Ovary (tissue), 9 donors: ENCODE measurements around the gene CACNA1S. TPM values are rescaled to one million over a fixed set of nuclear protein-coding genes. Genes with fewer than 3 reads are reported as not detected.

ENCODE experiments used
- DNase-seq, 5 donors: peaks; one replicate each; pipeline ENCODE4 v3.0.0-alpha.2; 2019 to 2020
- H3K27ac ChIP-seq, 2 donors: fragments of 200-600 bp; one replicate each; pipeline versions ENCODE4 v1.5.1 to v1.8.0; 2019 to 2022
- H3K27me3 ChIP-seq: fragments of 200-600 bp; one replicate; pipeline ENCODE4 v1.8.0; 2022
- H3K36me3 ChIP-seq: fragments of 200-600 bp; sonication (generic); one replicate; pipeline ENCODE4 v1.5.1; 2019
- H3K4me1 ChIP-seq: one replicate; pipeline ENCODE4 v1.8.1; 2013; ENCODE audit warnings: mild to moderate bottlenecking, moderate library complexity; ENCODE audit not compliant: insufficient read depth
- H3K4me3 ChIP-seq: fragments of 200-600 bp; sonication (generic); one replicate; pipeline ENCODE4 v1.5.1; 2017
- H3K9me3 ChIP-seq, 2 donors: fragments of 200-600 bp in 1 of 2; sonication (generic) in 1 of 2; one replicate each; pipeline versions ENCODE4 v1.5.1 to v1.8.1; 2013 to 2019; ENCODE audit warnings: mild to moderate bottlenecking in 1 of 2, moderate library complexity in 1 of 2
- CTCF ChIP-seq, 3 donors: fragments of 450-650 bp in 2 of 3; fragments of 200-600 bp in 1 of 3; IDR thresholded peaks; one replicate each; pipeline versions ENCODE4 v1.5.1 to v1.8.0; 2016 to 2022; ENCODE audit warnings: antibody characterized with exemption in 3 of 3, mild to moderate bottlenecking in 1 of 3
- EP300 ChIP-seq: sonication (generic); formaldehyde crosslinking; IDR thresholded peaks from one replicate; pipeline ENCODE4 v1.6.1; 2017; ENCODE audit warnings: antibody characterized with exemption
- POLR2A ChIP-seq: fragments of 450-650 bp; IDR thresholded peaks from one replicate; pipeline ENCODE4 v1.6.1; 2017; ENCODE audit warnings: antibody characterized with exemption, mild to moderate bottlenecking, moderate library complexity
- WGBS, 3 donors: extraction: QIAGEN DNeasy Blood & Tissue Kit in 1 of 3; methylation state at CpG; one replicate each; pipeline versions ENCODE4 v1.1.5 to v1.1.7; 2013 to 2017; 5-methylcytosine and 5-hydroxymethylcytosine counted together
- intact Hi-C, 4 donors: fragments of 100-400 bp; cut with DNase I; formaldehyde crosslinking; loops; one replicate each; pipeline versions ENCODE4 v1.11.0 to v1.15.1; 2022 to 2023
- polyA plus RNA-seq, 2 donors: library from polyadenylated mRNA; stranded (reverse); fragments of 200-250 nt in 1 of 2; fragments of 350-450 nt in 1 of 2; fragmentation: Illumina TruSeq in 1 of 2; extraction: RNeasy Lipid Tissue Mini Kit (QIAGEN cat#74804) in 1 of 2; gene quantifications; one replicate each; pipeline ENCODE4 v1.2.3, GENCODE V29; 2013 to 2014
- total RNA-seq, 7 donors: library from RNA; depleted of rRNA in 2 of 7; stranded (reverse); fragments of >200 nt in 2 of 7; fragmentation: NEBNext Ultra II Directional in 3 of 7; extraction: Animal tissue kit (Norgen Biotek cat#: 25700) in 3 of 7; gene quantifications; one replicate each; pipeline versions ENCODE4 v1.1.0 to v1.2.4, GENCODE V29; 2016 to 2023
- donor health status: DM: no; HTN: no; CAD: no; lungs with moderate emphysema.
- donor health status: DM: no; HTN: no; CAD: no.
- donor health status: Bipolar disorder and iron deficiency.
- donor health status: DM: yes; HTN: yes; CAD: no.
- donor health status: DM: no; HTN: no; CAD: no.
- donor health status: DM: yes; HTN: yes; CAD: no.

The CACNA1S gene
- total and polyA plus RNA-seq, 9 donors = 0.01 to 0.05 (median 0.05) TPM; not detected in 6

GRCh38 chr1:201028461-201028889, 83.8 kb downstream of the CACNA1S start:
- TF ChIP-seq EP300 (no peak), CTCF (IDR thresholded peaks at IDR 0.05) (no peak), POLR2A (no peak)
- no peaks in the 10 kb centered on the region for H3K36me3 ChIP-seq
- no peak for DNase-seq
- intact Hi-C loops = no loop called here
- WGBS, 3 donors = 71 to 76% (median 74%) methylated on average over 7 of the region's 7 CpGs
- H3K4me3 ChIP-seq = no peak overlapping the region
- H3K27me3 ChIP-seq = no peaks in the 10 kb centered on the region
- no peaks in the 10 kb centered on the region for H3K4me1 ChIP-seq
- no peaks in the 10 kb centered on the region for H3K9me3 ChIP-seq
- no peak overlapping the region for H3K27ac ChIP-seq

- TF ChIP-seq POLR2A = no peak
- TF ChIP-seq EP300 = no peak
- no peak for TF ChIP-seq CTCF (IDR thresholded peaks at IDR 0.05)
- Histone ChIP-seq H3K4me1 (peaks cover 5% of the 10 kb centered on the region), H3K27ac (no peak overlapping the region)
These were observed 85.4 kb downstream of the CACNA1S start for GRCh38 chr1:201026836-201027235.

GRCh38 chr1:201026234-201026633, 86.0 kb downstream of the CACNA1S start:
- intact Hi-C loops = no loop called here
- Histone ChIP-seq H3K9me3 (no peaks in the 10 kb centered on the region), H3K27ac (no peak overlapping the region), H3K4me3 (no peak overlapping the region), H3K36me3 (no peaks in the 10 kb centered on the region), H3K27me3 (no peaks in the 10 kb centered on the region), H3K4me1 (peaks cover 5% of the 10 kb centered on the region)
- no peak for TF ChIP-seq POLR2A
- no peak for TF ChIP-seq EP300
- no peak for TF ChIP-seq CTCF (IDR thresholded peaks at IDR 0.05)
- DNase-seq = no peak
- WGBS, 3 donors = 67 to 75% (median 70%) methylated on average over 3 of the region's 3 CpGs

More at GRCh38 chr1:201026836-201027235, 85.4 kb downstream of the CACNA1S start:
- no peaks in the 10 kb centered on the region for H3K9me3 ChIP-seq
- no peaks in the 10 kb centered on the region for H3K27me3 ChIP-seq
- no peak for DNase-seq
- 18 to 31% (median 22%) methylated on average over 3 of the region's 3 CpGs for WGBS, 3 donors
- intact Hi-C loops = no loop called here
- H3K4me3 ChIP-seq = no peak overlapping the region
- no peaks in the 10 kb centered on the region for H3K36me3 ChIP-seq

GRCh38 chr1:201025571-201026002, 86.6 kb downstream of the CACNA1S start:
- DNase-seq = no peak
- no peaks in the 10 kb centered on the region for H3K36me3 ChIP-seq
- no peaks in the 10 kb centered on the region for H3K27me3 ChIP-seq
- TF ChIP-seq EP300 (no peak), POLR2A (no peak), CTCF (IDR thresholded peaks at IDR 0.05) (no peak)
- no peaks in the 10 kb centered on the region for H3K9me3 ChIP-seq
- H3K4me1 ChIP-seq = peaks cover 5% of the 10 kb centered on the region
- no peak overlapping the region for H3K27ac ChIP-seq
- H3K4me3 ChIP-seq = no peak overlapping the region
- intact Hi-C loops = no loop called here
- 78 to 87% (median 79%) methylated on average over 7 of the region's 7 CpGs for WGBS, 3 donors
